Epithelial cell of esophagus (primary cell): Measurements from ENCODE around the gene KAZN.

ENCODE experiments used
- DNase-seq: peaks from one replicate; pipeline ENCODE4 v3.0.0; 2010; ENCODE audit warnings: low read depth
- H3K4me3 ChIP-seq: 2 replicates; pipeline ENCODE4 v1.5.1; 2011; ENCODE audit warnings: mild to moderate bottlenecking, low read length, control low read depth
- CTCF ChIP-seq: IDR thresholded peaks from 2 replicates; pipeline ENCODE4 v1.5.1; 2011; ENCODE audit warnings: low read depth, mild to moderate bottlenecking, low read length, control low read depth, inconsistent platforms; ENCODE audit not compliant: insufficient read depth; ENCODE audit errors: missing control alignments

Gene KAZN

GRCh38 chr1:15155888-15156741 is 557.6 kb downstream of the KAZN start:
- DNase-seq, result no peak
- no peak overlapping the region for H3K4me3 ChIP-seq
- TF ChIP-seq CTCF, result no peak

DNA sequence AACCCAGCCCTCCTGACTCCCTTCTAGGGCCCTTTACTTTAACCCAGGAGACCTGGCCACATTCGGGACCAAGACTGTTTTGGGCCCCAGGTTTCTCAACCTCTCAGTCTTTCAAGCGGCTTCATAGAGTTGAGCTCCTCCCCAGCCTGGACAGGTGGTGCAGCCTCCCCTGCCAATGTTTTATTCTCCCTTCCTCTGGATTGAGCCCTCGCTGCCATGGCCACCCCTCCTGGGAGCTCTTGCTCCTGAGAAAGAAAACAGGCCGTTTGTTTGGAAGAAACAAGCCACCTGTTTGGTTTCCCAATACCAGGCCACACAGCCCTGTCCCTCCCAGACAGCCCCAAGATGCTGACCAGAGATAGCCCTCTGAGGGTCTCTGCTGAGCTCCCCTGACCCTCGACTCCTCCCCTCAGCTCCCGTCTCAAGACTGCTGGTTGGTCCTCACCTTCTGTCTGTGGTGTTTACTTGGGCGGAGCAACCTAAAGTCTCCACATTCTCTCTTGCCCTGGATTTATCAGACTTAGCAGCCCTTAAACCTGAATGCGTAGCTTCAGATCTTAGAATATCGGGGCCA is 558.4 kb downstream of the KAZN start:
- no peak for DNase-seq
- no peak for TF ChIP-seq CTCF
- H3K4me3 ChIP-seq, result no peak overlapping the region

DNA sequence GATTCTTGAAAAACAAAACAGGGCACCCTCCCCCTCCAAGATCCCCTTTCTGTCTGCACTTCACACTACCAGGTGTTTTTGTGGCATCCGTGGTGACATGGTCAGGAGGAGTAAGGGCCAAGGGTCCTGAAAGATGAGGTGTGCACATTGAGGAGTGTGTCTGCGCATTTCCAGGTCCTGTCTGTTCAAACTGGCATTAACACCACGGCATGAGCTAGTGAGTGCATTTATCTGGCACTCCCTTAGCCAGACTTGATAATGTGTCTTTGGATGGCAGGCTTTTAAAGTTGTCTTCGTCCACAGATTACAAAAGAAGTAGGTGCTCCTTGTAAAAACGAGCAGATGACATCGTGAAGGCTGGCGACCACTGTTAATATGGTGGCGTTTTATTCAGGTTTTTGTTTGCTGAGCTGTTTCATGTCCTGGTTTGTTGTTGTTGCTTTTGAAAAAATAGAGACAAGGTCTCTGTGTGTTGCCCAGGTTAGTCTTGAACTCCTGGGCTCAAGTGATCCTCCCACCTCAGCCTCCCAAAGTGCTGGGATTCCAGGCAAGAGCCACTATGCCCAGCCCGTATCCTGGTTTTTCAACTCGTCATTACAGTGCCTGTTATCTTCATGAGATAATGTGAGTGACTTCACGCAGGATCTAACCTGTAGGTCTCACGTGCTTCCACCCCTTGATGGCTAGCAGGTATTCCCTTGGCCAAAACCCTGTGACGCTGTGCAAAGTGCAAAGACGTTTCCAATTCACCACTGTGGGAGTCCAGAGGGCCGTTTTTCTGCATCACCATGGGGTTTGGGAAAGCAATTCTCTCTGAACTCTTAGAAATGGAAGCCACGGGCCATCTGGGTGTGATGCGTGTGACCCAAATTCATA is 559.3 kb downstream of the KAZN start:
- DNase-seq, result no peak
- no peak for TF ChIP-seq CTCF
- H3K4me3 ChIP-seq, result no peak overlapping the region

DNA sequence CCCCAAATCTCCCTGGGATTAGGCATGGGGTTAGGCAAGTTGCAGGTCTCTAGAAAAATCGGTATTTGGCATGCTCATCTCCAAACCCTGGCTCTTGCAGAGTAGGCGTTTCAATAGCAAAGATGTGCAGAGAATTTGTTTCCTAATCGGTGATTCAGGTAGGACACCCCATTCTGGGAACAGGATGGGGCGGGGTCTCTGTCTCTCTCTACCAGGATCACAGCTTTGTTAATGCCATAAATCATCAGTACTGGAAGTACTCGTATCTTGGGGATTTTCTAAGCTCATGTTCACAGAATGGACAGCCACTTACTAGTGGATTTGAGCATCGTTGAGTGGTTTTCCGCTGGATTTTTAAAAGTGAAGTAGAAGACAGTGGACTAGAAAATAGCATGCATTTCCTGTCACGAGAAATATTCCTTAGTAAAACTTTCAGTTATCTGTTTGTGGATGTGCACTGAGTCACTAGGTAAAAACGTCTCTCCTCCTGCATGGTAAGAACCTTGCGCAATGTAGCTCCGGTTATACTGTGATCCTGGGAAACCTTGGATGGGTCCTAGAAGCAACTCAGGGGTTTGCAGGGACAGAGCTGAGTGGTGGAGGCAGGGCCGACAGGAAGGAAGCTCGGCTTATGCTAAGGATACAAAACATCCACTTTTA is 560.2 kb downstream of the KAZN start:
- TF ChIP-seq CTCF, result no peak
- peak; percentile 85 for DNase-seq
- no peak overlapping the region for H3K4me3 ChIP-seq

GRCh38 chr1:15159166-15159555 is 560.7 kb downstream of the KAZN start:
- no peak overlapping the region for H3K4me3 ChIP-seq
- no peak for DNase-seq
- TF ChIP-seq CTCF, result no peak

- no peak overlapping the region for H3K4me3 ChIP-seq
- DNase-seq, result no peak
- TF ChIP-seq CTCF, result no peak
Measured at GRCh38 chr1:15160626-15161025, 562.1 kb downstream of the KAZN start.
